BLaER1 treated with 17β-estradiol and CSF1 and Interleukin-3, amounts not matched to agents 10 nM and 100 nM (cell line): ENCODE results near the gene EMX1.

Source experiments
- H3K27ac ChIP-seq, 11 experiments: shearing (Covaris generic); formaldehyde crosslinking; 2 replicates each; pipeline ENCODE4 v1.8.1; 2022
- H3K27me3 ChIP-seq, 11 experiments: shearing (Covaris generic); formaldehyde crosslinking; 2 replicates each; pipeline ENCODE4 v1.8.1; 2022
- H3K36me3 ChIP-seq, 11 experiments: shearing (Covaris generic); formaldehyde crosslinking; 2 replicates each; pipeline ENCODE4 v1.8.1; 2022
- H3K4me1 ChIP-seq, 10 experiments: shearing (Covaris generic); formaldehyde crosslinking; 2 replicates each; pipeline ENCODE4 v1.8.1; 2022
- H3K4me2 ChIP-seq, 11 experiments: shearing (Covaris generic); formaldehyde crosslinking; 2 replicates each; pipeline ENCODE4 v1.8.1; 2022
- H3K4me3 ChIP-seq, 10 experiments: shearing (Covaris generic); formaldehyde crosslinking; 2 replicates each; pipeline ENCODE4 v1.8.1; 2022
- H3K9ac ChIP-seq, 11 experiments: shearing (Covaris generic); formaldehyde crosslinking; 2 replicates each; pipeline ENCODE4 v1.8.1; 2022
- H3K9me3 ChIP-seq, 11 experiments: shearing (Covaris generic); formaldehyde crosslinking; replicated peaks in 1 of 11; 2 replicates each; pipeline ENCODE4 v1.8.1; 2022
- H4K20me1 ChIP-seq, 11 experiments: shearing (Covaris generic); formaldehyde crosslinking; 2 replicates each; pipeline ENCODE4 v1.8.1; 2022
- Cebpa-rat ChIP-seq, 11 experiments: shearing (Covaris generic); IDR thresholded peaks; 2 replicates each; pipeline ENCODE4 v1.8.1; 2022

The EMX1 gene

DNA sequence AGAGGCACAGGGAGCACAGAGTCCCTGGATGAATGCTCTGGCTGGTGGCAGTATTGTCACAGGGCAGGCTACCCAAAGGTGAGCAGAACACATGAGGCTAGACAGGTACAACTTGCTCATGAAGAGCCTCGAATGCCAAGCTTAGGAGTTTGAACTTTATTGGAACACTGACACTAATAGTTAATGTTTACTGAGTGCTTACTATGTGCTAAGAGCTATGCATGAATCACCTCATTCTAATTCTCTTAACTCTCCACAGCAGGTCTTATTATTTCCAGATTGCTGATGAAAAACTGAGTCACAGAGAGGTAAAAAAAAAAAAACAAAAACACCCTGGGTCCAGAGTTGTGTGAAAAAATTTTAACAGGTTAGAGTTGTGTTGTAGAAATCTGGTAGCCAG is 6.1 kb upstream of the EMX1 start:
- Histone ChIP-seq H3K4me1 (peaks cover 14 to 18% (median 16%) of the 10 kb centered on the region in 10 experiments; a peak in 19 of 20 replicates), H3K4me2 (no peak overlapping the region), H4K20me1 (peaks cover 0 to 33% (median 27%) of the 10 kb centered on the region in 11 experiments; a peak in 19 of 22 replicates), H3K27me3 (peaks cover 67 to 84% (median 74%) of the 10 kb centered on the region in 11 experiments), H3K9me3 (peaks cover 0 to 4% (median 2%) of the 10 kb centered on the region in 11 experiments; a peak in 6 of 22 replicates), H3K27ac (no peak overlapping the region), H3K4me3 (no peak overlapping the region), H3K36me3 (no peaks in the 10 kb centered on the region), H3K9ac (no peak overlapping the region)
- TF ChIP-seq Cebpa-rat (IDR thresholded peaks at IDR 0.05): no peak

DNA sequence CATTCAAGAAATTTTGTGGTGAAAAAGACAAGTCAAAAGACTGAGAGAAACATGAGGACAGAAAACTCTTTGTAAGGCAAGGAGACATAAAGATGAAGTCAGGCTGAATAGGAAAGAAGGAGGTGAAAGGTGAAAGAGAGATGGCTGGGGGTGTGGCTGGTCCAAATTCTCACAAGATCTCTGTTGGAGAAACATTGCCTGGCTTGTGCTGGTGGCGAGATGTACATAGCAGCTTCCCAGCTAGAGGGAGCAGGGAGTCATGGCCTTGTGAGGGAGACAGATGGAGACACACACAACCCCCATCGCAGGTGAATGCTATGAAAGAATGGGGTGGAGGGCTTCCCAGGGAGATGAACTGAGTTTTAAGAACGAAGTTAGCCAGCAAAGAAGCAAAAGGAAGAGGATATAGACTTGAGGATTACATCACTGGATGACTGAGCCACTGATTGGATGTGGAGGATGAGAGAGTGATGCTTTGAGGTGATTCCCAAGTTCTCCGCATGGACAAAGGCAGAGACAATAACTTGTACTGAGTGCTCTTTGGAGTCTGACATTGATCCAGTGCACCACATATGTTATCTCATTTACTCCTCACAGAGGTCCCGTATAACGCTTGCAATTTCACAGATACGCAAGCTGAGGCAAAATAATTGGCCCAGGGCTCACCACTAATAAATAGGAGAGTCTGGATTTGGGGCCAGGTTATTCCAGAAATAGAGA is 3.7 kb upstream of the EMX1 start:
- Histone ChIP-seq H4K20me1 (peaks cover 8 to 57% (median 46%) of the 10 kb centered on the region in 11 experiments; a peak in 20 of 22 replicates), H3K27me3 (peaks cover 91 to 99% (median 97%) of the 10 kb centered on the region in 11 experiments), H3K36me3 (no peaks in the 10 kb centered on the region), H3K9me3 (no peaks in the 10 kb centered on the region), H3K27ac (no peak overlapping the region), H3K4me2 (no peak overlapping the region), H3K9ac (no peak overlapping the region), H3K4me1 (peaks cover 30 to 36% (median 34%) of the 10 kb centered on the region in 10 experiments), H3K4me3 (no peak overlapping the region)
- TF ChIP-seq Cebpa-rat (IDR thresholded peaks at IDR 0.05): no peak

DNA sequence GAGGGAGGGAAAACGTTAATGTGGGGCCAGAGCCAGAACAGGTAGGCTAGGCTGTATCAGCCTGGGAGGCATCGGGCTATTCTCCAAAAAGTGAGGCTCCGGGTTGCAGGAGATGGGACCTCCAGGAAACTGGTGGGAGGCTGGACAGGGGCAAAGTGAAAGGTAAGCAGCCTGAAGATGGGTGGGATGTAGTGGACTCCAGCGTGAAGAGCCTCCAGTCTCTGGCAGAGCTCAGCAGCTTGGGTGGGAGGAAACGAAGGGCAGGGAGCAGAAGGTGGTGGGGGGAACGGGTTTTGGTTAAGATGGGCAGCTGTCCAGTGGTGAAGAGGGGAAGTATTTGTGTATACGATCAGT is 3.1 kb upstream of the EMX1 start:
- Histone ChIP-seq H3K36me3 (no peaks in the 10 kb centered on the region), H3K9ac (no peak overlapping the region), H3K4me3 (no peak overlapping the region), H3K27me3 (peaks cover 97 to 100% (median 100%) of the 10 kb centered on the region in 11 experiments), H4K20me1 (peaks cover 10 to 62% (median 51%) of the 10 kb centered on the region in 11 experiments; a peak in 20 of 22 replicates), H3K9me3 (no peaks in the 10 kb centered on the region), H3K4me1 (peaks cover 30 to 39% (median 34%) of the 10 kb centered on the region in 10 experiments), H3K4me2 (no peak overlapping the region), H3K27ac (no peak overlapping the region)
- no peak for TF ChIP-seq Cebpa-rat (IDR thresholded peaks at IDR 0.05)

DNA sequence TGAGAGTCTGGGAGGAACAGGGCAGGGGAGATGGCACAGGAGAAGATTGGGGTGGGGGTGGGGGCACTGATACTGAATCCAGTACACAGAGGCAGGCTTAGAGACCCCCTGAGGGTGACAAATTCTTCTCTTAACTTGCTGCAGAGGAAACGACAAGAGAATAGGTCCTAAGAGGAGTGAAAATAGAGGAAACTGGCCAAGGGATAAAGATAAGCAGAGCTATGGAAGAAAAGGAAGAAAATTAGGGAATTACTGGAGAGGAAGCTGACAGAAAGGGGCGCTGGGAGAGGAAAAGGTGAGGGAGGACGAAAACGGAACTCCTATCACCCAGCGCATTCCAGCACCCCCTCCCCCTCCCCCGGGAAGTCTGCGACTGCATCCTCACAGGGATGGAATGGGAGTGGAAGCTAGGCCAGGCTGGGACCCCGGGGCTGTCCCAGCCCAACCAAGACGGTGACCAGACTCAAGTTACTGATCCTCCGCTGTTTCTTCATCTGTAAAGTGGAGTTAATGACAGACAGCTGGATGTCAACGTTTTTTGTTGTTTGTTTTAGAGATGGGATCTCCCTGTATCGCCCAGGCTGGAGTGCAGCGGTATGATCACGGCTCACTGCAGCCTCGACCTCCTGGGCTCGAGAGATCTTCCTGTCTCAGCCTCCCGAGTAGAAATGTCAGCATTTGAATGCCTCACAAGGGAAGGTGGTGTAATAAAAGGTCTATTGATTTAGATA is 2.6 kb upstream of the EMX1 start:
- Histone ChIP-seq H3K4me3 (no peak overlapping the region; a peak in 1 of 20 replicates), H3K27me3 (peaks cover 100% of the 10 kb centered on the region in 11 experiments), H3K9ac (no peak overlapping the region), H3K4me2 (peak overlapping the region in 8 of 11 experiments; percentile 37 to 97 (median 88); a peak in 8 of 22 replicates), H3K9me3 (no peaks in the 10 kb centered on the region), H4K20me1 (peaks cover 10 to 68% (median 57%) of the 10 kb centered on the region in 11 experiments; a peak in 20 of 22 replicates), H3K36me3 (no peaks in the 10 kb centered on the region), H3K4me1 (peaks cover 30 to 40% (median 35%) of the 10 kb centered on the region in 10 experiments), H3K27ac (no peak overlapping the region)
- TF ChIP-seq Cebpa-rat (IDR thresholded peaks at IDR 0.05): no peak

DNA sequence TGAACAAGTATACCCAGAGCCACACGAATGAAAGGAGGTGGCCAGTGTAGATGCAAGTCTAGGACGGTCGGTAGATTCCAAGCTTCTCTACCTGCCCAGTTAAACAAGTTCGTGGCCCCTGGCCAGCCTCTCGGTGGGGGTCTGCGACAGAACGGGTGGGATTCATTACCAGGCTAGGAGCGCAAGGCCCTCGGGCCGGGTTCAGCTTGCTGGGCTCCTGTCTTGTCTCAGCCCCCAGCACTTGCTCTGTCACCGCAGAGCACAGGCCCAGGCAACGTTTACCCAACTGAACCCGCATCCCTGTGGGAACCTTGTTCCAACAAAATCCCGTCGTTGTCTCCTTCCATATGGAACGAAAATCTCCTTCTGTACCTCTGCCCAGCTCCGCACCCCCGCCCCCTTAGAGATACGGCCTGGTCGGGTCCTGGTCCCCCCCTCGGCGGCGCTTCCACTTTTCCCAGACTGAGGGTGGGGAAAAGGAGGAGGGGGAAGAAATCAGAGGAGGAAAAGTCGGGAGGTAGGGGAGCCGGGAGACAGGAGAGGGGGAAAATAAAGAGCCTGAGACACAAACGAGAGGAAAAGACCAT is 1.9 kb upstream of the EMX1 start:
- Histone ChIP-seq H3K27ac (no peak overlapping the region), H3K9me3 (no peaks in the 10 kb centered on the region), H3K9ac (no peak overlapping the region), H3K4me2 (peak overlapping the region; percentile 76 to 97 (median 89)), H3K27me3 (peaks cover 100% of the 10 kb centered on the region in 11 experiments), H3K36me3 (no peaks in the 10 kb centered on the region), H3K4me3 (peak overlapping the region; percentile 41 to 65 (median 51); a peak in 19 of 20 replicates), H4K20me1 (peaks cover 10 to 74% (median 64%) of the 10 kb centered on the region in 11 experiments; a peak in 20 of 22 replicates), H3K4me1 (peaks cover 37 to 47% (median 41%) of the 10 kb centered on the region in 10 experiments)
- no peak for TF ChIP-seq Cebpa-rat (IDR thresholded peaks at IDR 0.05)

DNA sequence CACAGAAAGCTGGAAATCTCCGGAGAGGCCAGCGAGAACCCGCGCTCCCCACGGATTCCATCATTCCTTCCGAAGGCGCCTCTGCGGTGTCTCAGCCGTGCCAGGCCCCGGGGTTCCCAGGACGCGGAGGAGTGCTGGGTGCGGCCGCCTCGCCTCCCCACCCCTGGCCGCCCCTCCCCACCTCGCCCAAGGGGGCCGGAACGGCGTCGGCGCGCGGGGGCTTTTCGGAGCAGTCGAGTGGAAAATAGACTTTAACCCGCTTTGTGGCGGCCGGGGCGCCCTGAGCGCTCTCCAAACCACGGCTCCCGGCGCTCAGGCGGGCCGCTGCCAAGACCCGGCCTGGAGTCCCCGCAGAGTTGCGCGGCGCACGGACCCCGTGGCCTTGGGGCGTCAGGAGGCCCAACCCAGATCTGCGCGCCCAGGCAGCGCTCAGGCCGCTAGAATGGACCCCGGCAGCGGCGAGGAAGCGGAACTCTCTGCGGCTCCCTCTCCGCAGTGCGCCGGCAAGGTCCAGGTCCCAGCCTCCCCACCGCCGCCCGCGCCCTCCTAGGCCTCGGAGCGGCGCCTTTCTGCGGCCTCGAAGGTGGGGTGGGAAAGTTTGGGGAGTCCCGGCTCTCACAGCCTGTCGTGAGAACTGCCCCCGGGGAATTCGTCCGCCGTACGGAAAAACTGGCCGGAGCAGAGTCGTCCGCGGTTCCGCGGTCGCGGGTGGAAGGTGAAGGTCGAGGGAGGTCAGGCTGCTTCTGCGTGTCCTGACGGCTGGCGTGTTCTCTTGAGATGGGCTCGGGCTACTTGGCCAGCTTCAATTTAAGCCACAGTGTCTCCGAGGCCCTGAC is 1.2 kb upstream of the EMX1 start:
- Histone ChIP-seq H4K20me1 (peaks cover 10 to 81% (median 71%) of the 10 kb centered on the region in 11 experiments; a peak in 20 of 22 replicates), H3K27ac (no peak overlapping the region), H3K4me3 (peak overlapping the region; percentile 41 to 65 (median 51)), H3K9ac (peak overlapping the region in 6 of 11 experiments; percentile 1 to 50 (median 28); a peak in 6 of 22 replicates), H3K4me1 (peaks cover 41 to 52% (median 46%) of the 10 kb centered on the region in 10 experiments), H3K4me2 (peak overlapping the region; percentile 76 to 97 (median 89)), H3K27me3 (peaks cover 100% of the 10 kb centered on the region in 11 experiments), H3K36me3 (no peaks in the 10 kb centered on the region), H3K9me3 (no peaks in the 10 kb centered on the region)
- TF ChIP-seq Cebpa-rat (IDR thresholded peaks at IDR 0.05): no peak

DNA sequence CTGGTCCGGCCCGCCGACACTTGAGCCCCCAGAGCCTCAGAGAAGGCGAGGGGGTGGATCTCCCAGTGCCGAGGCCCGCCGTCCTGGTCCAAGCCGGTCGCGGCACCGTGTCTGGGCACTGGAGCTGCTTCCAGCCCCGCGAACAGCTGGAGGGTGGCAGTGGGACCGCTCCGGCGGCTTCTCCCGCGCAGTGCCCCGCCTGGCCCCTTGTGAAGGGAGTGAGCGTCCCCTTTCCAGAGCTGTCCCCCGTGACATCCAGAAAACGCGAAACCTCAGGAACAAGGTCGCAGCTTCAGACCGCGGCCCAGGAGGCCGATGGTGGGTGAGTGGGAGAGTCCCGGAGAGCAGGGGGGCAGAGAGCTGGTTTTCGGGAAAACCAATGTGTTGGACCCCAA is 579 bp upstream of the EMX1 start:
- no peak for TF ChIP-seq Cebpa-rat (IDR thresholded peaks at IDR 0.05)
- peaks cover 10 to 87% (median 77%) of the 10 kb centered on the region in 11 experiments; a peak in 20 of 22 replicates for H4K20me1 ChIP-seq
- H3K27ac ChIP-seq: no peak overlapping the region
- H3K9me3 ChIP-seq: no peaks in the 10 kb centered on the region
- H3K9ac ChIP-seq: peak overlapping the region in 6 of 11 experiments; percentile 1 to 50 (median 28); a peak in 6 of 22 replicates
- H3K36me3 ChIP-seq: no peaks in the 10 kb centered on the region
- peaks cover 41 to 52% (median 46%) of the 10 kb centered on the region in 10 experiments for H3K4me1 ChIP-seq
- peak overlapping the region; percentile 76 to 97 (median 89) for H3K4me2 ChIP-seq
- peaks cover 100% of the 10 kb centered on the region in 11 experiments for H3K27me3 ChIP-seq
- H3K4me3 ChIP-seq: peak overlapping the region; percentile 41 to 65 (median 51)
